GM23248 (cell line): ENCODE measurements around the gene YPEL1. TPM values are rescaled to one million over a fixed set of nuclear protein-coding genes. Genes with fewer than 3 reads are reported as not detected.
"Not testable (repeated sequence)": the region's sequence is repeated elsewhere in the genome, so short reads cannot be mapped to it uniquely, and the experiment has no call there.

ENCODE experiments used
- DNase-seq: peaks from one replicate; pipeline ENCODE4 v3.0.0-alpha.2; 2015
- H2AFZ ChIP-seq: fragments of 200-600 bp; sonication (generic); 2 replicates; pipeline ENCODE4 v1.6.1; 2016; ENCODE audit warnings: antibody characterized with exemption
- H3F3A ChIP-seq: fragments of 200-600 bp; sonication (generic); 2 replicates; pipeline ENCODE4 v1.6.1; 2016; ENCODE audit warnings: mild to moderate bottlenecking, antibody characterized with exemption, mixed run types; ENCODE audit not compliant: insufficient read depth
- H3K27ac ChIP-seq: fragments of 200-600 bp; sonication (generic); 2 replicates; pipeline ENCODE4 v1.5.1; 2016; ENCODE audit warnings: mild to moderate bottlenecking
- H3K27me3 ChIP-seq: fragments of 200-600 bp; sonication (generic); replicated peaks from 2 replicates; pipeline ENCODE4 v1.6.1; 2016; ENCODE audit warnings: mild to moderate bottlenecking; ENCODE audit not compliant: insufficient read depth
- H3K36me3 ChIP-seq: fragments of 200-600 bp; sonication (generic); 2 replicates; pipeline ENCODE4 v1.6.1; 2016; ENCODE audit warnings: low read depth, mild to moderate bottlenecking
- H3K4me1 ChIP-seq: fragments of 200-600 bp; sonication (generic); 2 replicates; pipeline ENCODE4 v1.6.1; 2016; ENCODE audit warnings: mild to moderate bottlenecking; ENCODE audit not compliant: insufficient read depth
- H3K4me2 ChIP-seq: fragments of 200-600 bp; sonication (generic); one replicate; pipeline ENCODE4 v1.6.1; 2016; ENCODE audit warnings: mild to moderate bottlenecking; ENCODE audit not compliant: unreplicated experiment
- H3K4me3 ChIP-seq: fragments of 200-600 bp; sonication (generic); 2 replicates; pipeline ENCODE4 v1.5.1; 2016; ENCODE audit warnings: mild to moderate bottlenecking
- H3K79me2 ChIP-seq: fragments of 200-600 bp; sonication (generic); 2 replicates; pipeline ENCODE4 v1.6.1; 2016; ENCODE audit warnings: mild to moderate bottlenecking; ENCODE audit not compliant: insufficient read depth
- H3K9ac ChIP-seq: fragments of 200-600 bp; sonication (generic); 2 replicates; pipeline ENCODE4 v1.6.1; 2016; ENCODE audit warnings: mild to moderate bottlenecking
- H3K9me2 ChIP-seq: fragments of 200-600 bp; sonication (generic); 2 replicates; pipeline ENCODE4 v1.6.1; 2016; ENCODE audit warnings: mixed run types, mild to moderate bottlenecking, moderate library complexity; ENCODE audit not compliant: insufficient read depth
- H3K9me3 ChIP-seq: fragments of 200-600 bp; sonication (generic); one replicate; pipeline ENCODE4 v1.6.1; 2017; ENCODE audit warnings: low read depth
- H4K20me1 ChIP-seq: fragments of 200-600 bp; sonication (generic); 2 replicates; pipeline ENCODE4 v1.6.0; 2016; ENCODE audit not compliant: insufficient read depth
- EZH2 ChIP-seq: fragments of 200-600 bp; sonication (generic); IDR thresholded peaks from 2 replicates; pipeline ENCODE4 v1.6.1; 2018; ENCODE audit warnings: antibody characterized with exemption, mild to moderate bottlenecking; ENCODE audit not compliant: insufficient read depth, poor library complexity, severe bottlenecking
- EZH2phosphoT487 ChIP-seq: fragments of 200-600 bp; sonication (generic); IDR thresholded peaks from 2 replicates; pipeline ENCODE4 v1.6.1; 2018; ENCODE audit warnings: antibody characterized with exemption, moderate library complexity, mild to moderate bottlenecking, low read depth; ENCODE audit not compliant: insufficient read depth
- WGBS, 2 experiments: methylation state at CpG; one replicate each; pipeline ENCODE4 v1.1.6; 2015 to 2017; ENCODE audit warnings: low lambda C conversion rate in 2 of 2, low coverage in 1 of 2; ENCODE audit errors: missing lambda C conversion rate in 2 of 2; 5-methylcytosine and 5-hydroxymethylcytosine counted together
- in situ Hi-C: fragments of 300-500 bp; cut with MboI; formaldehyde crosslinking; loops from 2 replicates; pipeline ENCODE4 v1.15.0; 2020
- polyA plus RNA-seq: library from polyadenylated mRNA; unstranded; fragments of >200 nt; fragmentation: Nextera tagmentation; extraction: Ambion mirVana; gene quantifications from 2 replicates; pipeline ENCODE4 v1.2.1, GENCODE V29; 2016
- total RNA-seq: library from RNA; depleted of rRNA; stranded (reverse); fragments of >200 nt; shearing (Covaris generic); gene quantifications from 2 replicates; pipeline ENCODE4 v1.2.3, GENCODE V29; 2014

YPEL1 gene
- total and polyA plus RNA-seq, 2 experiments from 2014 or later, result 0.22 to 1.1 TPM

DNA sequence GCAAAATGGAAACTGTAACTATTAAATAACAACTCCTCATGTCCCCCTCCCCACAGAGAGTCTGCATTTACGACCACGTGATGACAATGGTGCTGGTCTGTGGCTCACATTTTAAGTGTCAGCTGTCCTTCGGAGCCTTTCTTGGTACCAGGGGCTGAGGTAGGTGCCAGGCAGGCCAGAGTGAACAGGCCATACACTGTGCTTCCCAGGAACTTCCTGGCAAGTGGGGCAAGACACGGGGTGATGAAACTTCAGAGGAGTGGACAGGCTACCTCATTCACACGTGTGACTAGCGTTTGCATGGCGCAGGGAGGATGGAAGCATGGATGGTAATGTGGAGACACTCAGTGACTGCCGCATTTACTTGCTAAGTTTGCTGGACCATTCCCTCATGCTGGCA, 10.4 kb upstream of the YPEL1 start:
- in situ Hi-C loops, result no loop called here
- H3K4me2 ChIP-seq, result no peak overlapping the region
- H3K9me2 ChIP-seq, result no peaks in the 10 kb centered on the region
- H3K4me1 ChIP-seq, result no peaks in the 10 kb centered on the region
- TF ChIP-seq EZH2phosphoT487 (no peak), EZH2 (no peak)
- H3K79me2 ChIP-seq, result no peaks in the 10 kb centered on the region
- H3K9ac ChIP-seq, result no peak overlapping the region
- DNase-seq, result no peak
- no peak overlapping the region for H3K4me3 ChIP-seq
- no peaks in the 10 kb centered on the region for H3K9me3 ChIP-seq
- WGBS, 2 experiments, result 64 to 65% methylated on average over 8 of the region's 8 CpGs
- H3K27ac ChIP-seq, result no peak overlapping the region
- no peak overlapping the region for H2AFZ ChIP-seq
- H4K20me1 ChIP-seq, result no peaks in the 10 kb centered on the region
- H3K27me3 ChIP-seq, result no peaks in the 10 kb centered on the region; the same call in 1 of the 2 replicates
- no peaks in the 10 kb centered on the region for H3K36me3 ChIP-seq
- H3F3A ChIP-seq, result no peaks in the 10 kb centered on the region

DNA sequence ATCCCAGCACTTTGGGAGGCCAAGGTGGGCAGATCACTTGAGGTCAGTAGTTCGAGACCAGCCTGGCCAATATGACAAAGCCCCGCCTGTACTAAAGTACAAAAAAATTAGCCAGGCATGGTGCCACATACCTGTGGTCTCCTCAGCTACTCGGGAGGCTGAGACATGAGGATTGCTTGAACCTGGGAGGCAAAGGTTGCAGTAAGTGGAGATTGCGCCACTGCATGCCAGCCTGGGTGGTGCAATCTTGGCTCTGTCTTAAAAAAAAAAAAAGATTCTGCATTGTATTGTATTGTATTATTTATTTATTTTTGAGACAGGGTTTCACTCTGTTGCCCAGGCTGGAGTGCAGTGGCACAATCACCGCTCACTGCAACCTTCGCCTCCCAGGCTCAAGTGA, 9.3 kb upstream of the YPEL1 start:
- H3K79me2 ChIP-seq, H3F3A ChIP-seq, H3K4me3 ChIP-seq, H3K27me3 ChIP-seq, H3K27ac ChIP-seq, H3K9me3 ChIP-seq, H4K20me1 ChIP-seq, H2AFZ ChIP-seq, in situ Hi-C loops, H3K4me1 ChIP-seq, H3K36me3 ChIP-seq, H3K9me2 ChIP-seq, H3K9ac ChIP-seq, H3K4me2 ChIP-seq: not testable (repeated sequence)
- WGBS, 2 experiments, result 74 to 76% methylated on average over 6 of the region's 6 CpGs
- DNase-seq, result peak; percentile 12

DNA sequence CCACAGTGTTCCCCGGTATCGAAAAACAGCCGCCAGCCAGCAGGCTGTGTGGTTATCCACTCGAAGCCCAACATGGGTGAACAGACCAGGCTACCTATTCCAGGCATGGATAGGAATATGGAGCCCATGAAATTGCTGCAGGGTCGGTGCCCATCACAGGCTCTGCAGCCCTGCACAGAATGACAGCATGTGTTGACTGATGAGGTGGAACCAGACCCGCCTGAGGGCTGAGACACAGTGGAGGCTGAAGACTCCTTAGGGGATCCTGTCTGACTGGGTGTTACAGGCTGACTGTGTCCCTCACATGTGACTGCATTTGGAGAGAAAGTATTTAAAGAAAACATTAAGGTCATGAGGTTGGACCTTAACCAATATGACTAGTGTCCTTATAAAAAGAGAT, 6.2 kb upstream of the YPEL1 start:
- H3K4me3 ChIP-seq, result no peak overlapping the region
- 66 to 77% methylated on average over 6 of the region's 6 CpGs for WGBS, 2 experiments
- no peak for DNase-seq
- no peaks in the 10 kb centered on the region for H4K20me1 ChIP-seq
- H2AFZ ChIP-seq, result no peak overlapping the region
- no peak overlapping the region for H3K27ac ChIP-seq
- no peak for TF ChIP-seq EZH2
- TF ChIP-seq EZH2phosphoT487, result no peak
- no peaks in the 10 kb centered on the region for H3K36me3 ChIP-seq
- H3F3A ChIP-seq, result no peaks in the 10 kb centered on the region
- H3K9ac ChIP-seq, result no peak overlapping the region
- in situ Hi-C loops, result no loop called here
- no peaks in the 10 kb centered on the region; the same call in 1 of the 2 replicates for H3K27me3 ChIP-seq
- no peaks in the 10 kb centered on the region for H3K79me2 ChIP-seq
- H3K4me2 ChIP-seq, result no peak overlapping the region
- H3K4me1 ChIP-seq, result no peaks in the 10 kb centered on the region
- no peaks in the 10 kb centered on the region for H3K9me3 ChIP-seq
- no peaks in the 10 kb centered on the region for H3K9me2 ChIP-seq

DNA sequence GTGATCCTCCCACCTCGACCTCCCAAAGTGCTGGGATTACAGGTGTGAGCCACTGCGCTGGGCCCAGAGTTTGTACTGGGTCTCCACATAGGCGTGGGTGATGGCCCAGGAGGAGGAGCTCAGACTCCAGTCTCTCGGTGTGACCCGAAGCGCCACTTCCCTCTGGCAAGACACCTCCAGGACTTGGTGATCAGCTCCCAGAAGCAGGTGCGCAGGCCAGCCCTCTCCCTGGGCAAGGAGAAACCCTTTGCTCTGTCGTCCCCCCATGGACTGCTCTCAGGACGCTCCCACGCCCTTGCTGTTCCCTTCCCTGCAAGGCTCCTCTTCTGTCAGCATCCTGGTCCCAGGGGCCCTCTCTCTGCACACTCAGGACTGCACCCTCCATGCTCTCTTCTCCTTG, 5.5 kb upstream of the YPEL1 start:
- Histone ChIP-seq H3K27ac (no peak overlapping the region), H3K27me3 (no peaks in the 10 kb centered on the region; the same call in 1 of the 2 replicates), H3K4me3 (no peak overlapping the region), H4K20me1 (no peaks in the 10 kb centered on the region), H2AFZ (no peak overlapping the region), H3K36me3 (no peaks in the 10 kb centered on the region), H3F3A (no peaks in the 10 kb centered on the region), H3K4me2 (no peak overlapping the region), H3K9me3 (no peaks in the 10 kb centered on the region), H3K4me1 (no peaks in the 10 kb centered on the region), H3K9ac (no peak overlapping the region), H3K9me2 (no peaks in the 10 kb centered on the region), H3K79me2 (no peaks in the 10 kb centered on the region)
- TF ChIP-seq EZH2 (no peak), EZH2phosphoT487 (no peak)
- no peak for DNase-seq
- 63 to 69% methylated on average over 10 of the region's 10 CpGs for WGBS, 2 experiments
- in situ Hi-C loops, result no loop called here

DNA sequence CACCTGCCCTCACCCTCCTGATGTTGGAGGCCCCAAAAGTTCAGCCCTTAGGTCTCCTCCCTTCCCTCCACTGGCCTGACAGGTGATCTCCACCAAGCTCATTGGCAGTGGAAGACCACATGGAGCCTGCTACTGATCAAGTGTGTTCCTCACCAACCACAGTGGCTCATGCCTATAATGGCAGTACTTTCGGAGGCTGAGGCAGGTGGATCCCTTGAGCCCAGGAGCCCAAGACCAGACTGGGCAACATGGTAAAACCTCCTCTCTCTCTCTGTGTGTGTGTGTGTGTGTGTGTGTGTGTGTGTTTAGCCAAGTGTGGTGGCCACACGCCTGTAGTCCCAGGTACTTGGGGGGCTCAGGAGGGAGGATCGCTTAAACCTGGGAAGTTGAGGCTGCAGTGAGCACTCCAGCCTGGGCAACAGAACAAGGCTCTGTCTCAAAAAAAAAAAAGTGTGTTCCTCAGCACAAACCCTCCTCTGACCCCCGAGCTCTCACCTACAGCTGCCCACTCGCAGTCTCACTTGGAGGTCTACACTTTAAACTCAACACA, 4.3 kb upstream of the YPEL1 start:
- Histone ChIP-seq H3K27ac (no peak overlapping the region), H3K9me2 (no peaks in the 10 kb centered on the region), H3K9me3 (no peaks in the 10 kb centered on the region), H3K36me3 (no peaks in the 10 kb centered on the region), H2AFZ (no peak overlapping the region), H3F3A (no peaks in the 10 kb centered on the region), H3K4me1 (0 out of 2 replicates have a peak, but pooled peaks cover 3% of the 10 kb centered on the region), H3K9ac (no peak overlapping the region), H3K27me3 (no peaks in the 10 kb centered on the region; the same call in 1 of the 2 replicates), H3K79me2 (no peaks in the 10 kb centered on the region), H4K20me1 (no peaks in the 10 kb centered on the region), H3K4me3 (no peak overlapping the region), H3K4me2 (no peak overlapping the region)
- no peak for DNase-seq
- no peak for TF ChIP-seq EZH2phosphoT487
- TF ChIP-seq EZH2, result no peak
- in situ Hi-C loops, result no loop called here
- 80% methylated on average over 5 of the region's 5 CpGs for whole genome bisulfite sequencing, 2 experiments
